ENCODE measurements around the gene ZNF778.

ZNF778 gene

GRCh38 chr16:89253548-89254287 lies 36.2 kb downstream of the ZNF778 start:
- Histone ChIP-seq H3K9me3 (ENCODE audit: insufficient read depth, low read depth, low read length) (no peaks in the 10 kb centered on the region), H3K79me2 (ENCODE audit: insufficient read depth, low read length) (no peaks in the 10 kb centered on the region), H3F3A (ENCODE audit: low read depth) (no peaks in the 10 kb centered on the region), H2AFZ (ENCODE audit: low read length) (no peak overlapping the region), H3K9me2 (replicated peaks; ENCODE audit: low read depth, low read length) (no peaks in the 10 kb centered on the region), H4K20me1 (ENCODE audit: insufficient read depth, low read length, poor library complexity, severe bottlenecking) (no peaks in the 10 kb centered on the region), H3K4me2 (ENCODE audit: low read depth, low read length, poor library complexity, severe bottlenecking) (no peak overlapping the region), H3K36me3 (ENCODE audit: insufficient read depth, low read length) (no peaks in the 10 kb centered on the region), H3K4me1 (ENCODE audit: insufficient read depth, low read length, poor library complexity, severe bottlenecking) (no peaks in the 10 kb centered on the region), H3K27me3 (ENCODE audit: insufficient read depth, low read length, poor library complexity, severe bottlenecking) (no peaks in the 10 kb centered on the region), H3K9ac (ENCODE audit: low read depth, low read length, poor library complexity, severe bottlenecking) (no peak overlapping the region), H3K4me3 (ENCODE audit: low read length, poor library complexity, severe bottlenecking) (no peak overlapping the region)
- no peak for TF ChIP-seq EZH2phosphoT487 (IDR thresholded peaks at IDR 0.05; ENCODE audit: borderline replicate concordance)
- TF ChIP-seq, protein P1, sequence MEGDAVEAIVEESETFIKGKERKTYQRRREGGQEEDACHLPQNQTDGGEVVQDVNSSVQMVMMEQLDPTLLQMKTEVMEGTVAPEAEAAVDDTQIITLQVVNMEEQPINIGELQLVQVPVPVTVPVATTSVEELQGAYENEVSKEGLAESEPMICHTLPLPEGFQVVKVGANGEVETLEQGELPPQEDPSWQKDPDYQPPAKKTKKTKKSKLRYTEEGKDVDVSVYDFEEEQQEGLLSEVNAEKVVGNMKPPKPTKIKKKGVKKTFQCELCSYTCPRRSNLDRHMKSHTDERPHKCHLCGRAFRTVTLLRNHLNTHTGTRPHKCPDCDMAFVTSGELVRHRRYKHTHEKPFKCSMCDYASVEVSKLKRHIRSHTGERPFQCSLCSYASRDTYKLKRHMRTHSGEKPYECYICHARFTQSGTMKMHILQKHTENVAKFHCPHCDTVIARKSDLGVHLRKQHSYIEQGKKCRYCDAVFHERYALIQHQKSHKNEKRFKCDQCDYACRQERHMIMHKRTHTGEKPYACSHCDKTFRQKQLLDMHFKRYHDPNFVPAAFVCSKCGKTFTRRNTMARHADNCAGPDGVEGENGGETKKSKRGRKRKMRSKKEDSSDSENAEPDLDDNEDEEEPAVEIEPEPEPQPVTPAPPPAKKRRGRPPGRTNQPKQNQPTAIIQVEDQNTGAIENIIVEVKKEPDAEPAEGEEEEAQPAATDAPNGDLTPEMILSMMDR (conservative IDR thresholded peaks at IDR 0.05; ENCODE audit: low read length) = no peak

DNA sequence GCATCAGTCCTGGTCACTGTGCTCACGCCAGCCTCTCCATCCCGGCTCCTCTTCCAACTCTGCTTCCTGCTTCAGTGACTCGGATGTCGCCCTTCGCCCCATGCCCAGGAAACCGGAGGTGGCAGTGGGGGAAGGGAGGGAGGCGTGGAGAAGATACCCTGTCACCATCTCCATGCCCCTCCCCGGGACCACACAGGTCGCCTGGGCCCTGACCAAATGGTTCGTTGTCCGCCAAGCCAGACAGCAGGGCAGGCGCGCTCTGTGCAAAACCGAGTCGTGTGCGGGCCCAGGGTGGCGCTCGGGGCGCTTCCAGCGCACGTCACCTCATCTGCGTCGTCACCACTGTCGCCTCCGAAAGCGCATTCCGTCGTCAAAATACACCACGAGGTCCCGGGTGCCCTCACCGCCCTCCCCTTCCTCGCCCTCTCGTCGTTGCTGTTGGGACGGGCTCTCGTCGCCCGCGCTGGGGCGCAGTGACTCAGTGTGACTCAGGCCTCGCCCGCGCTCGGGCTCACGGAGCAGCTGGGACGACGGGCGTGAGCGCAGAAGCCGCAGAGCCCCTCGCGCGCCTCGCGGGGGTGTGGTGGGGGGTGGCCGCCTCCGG lies 39.2 kb downstream of the ZNF778 start:
- no peak overlapping the region for H2AFZ ChIP-seq (ENCODE audit: low read length)
- no peak overlapping the region for H3K9ac ChIP-seq (ENCODE audit: low read depth, low read length, poor library complexity, severe bottlenecking)
- H3K4me3 ChIP-seq (ENCODE audit: low read length, poor library complexity, severe bottlenecking) = no peak overlapping the region
- no peaks in the 10 kb centered on the region for H3F3A ChIP-seq (ENCODE audit: low read depth)
- H3K4me1 ChIP-seq (ENCODE audit: insufficient read depth, low read length, poor library complexity, severe bottlenecking) = no peaks in the 10 kb centered on the region
- H3K36me3 ChIP-seq (ENCODE audit: insufficient read depth, low read length) = no peaks in the 10 kb centered on the region
- H4K20me1 ChIP-seq (ENCODE audit: insufficient read depth, low read length, poor library complexity, severe bottlenecking) = no peaks in the 10 kb centered on the region
- no peaks in the 10 kb centered on the region for H3K9me3 ChIP-seq (ENCODE audit: insufficient read depth, low read depth, low read length)
- TF ChIP-seq, protein P1 (conservative IDR thresholded peaks at IDR 0.05; ENCODE audit: low read length) = no peak
- no peak for TF ChIP-seq EZH2phosphoT487 (IDR thresholded peaks at IDR 0.05; ENCODE audit: borderline replicate concordance)
- H3K4me2 ChIP-seq (ENCODE audit: low read depth, low read length, poor library complexity, severe bottlenecking) = no peak overlapping the region
- no peaks in the 10 kb centered on the region for H3K27me3 ChIP-seq (ENCODE audit: insufficient read depth, low read length, poor library complexity, severe bottlenecking)
- no peaks in the 10 kb centered on the region for H3K79me2 ChIP-seq (ENCODE audit: insufficient read depth, low read length)
- no peaks in the 10 kb centered on the region for H3K9me2 ChIP-seq (replicated peaks; ENCODE audit: low read depth, low read length)

GRCh38 chr16:89257281-89257731 lies 39.8 kb downstream of the ZNF778 start:
- no peaks in the 10 kb centered on the region for H3K9me3 ChIP-seq (ENCODE audit: insufficient read depth, low read depth, low read length)
- no peaks in the 10 kb centered on the region for H3K9me2 ChIP-seq (replicated peaks; ENCODE audit: low read depth, low read length)
- no peaks in the 10 kb centered on the region for H3K4me1 ChIP-seq (ENCODE audit: insufficient read depth, low read length, poor library complexity, severe bottlenecking)
- no peaks in the 10 kb centered on the region for H3K36me3 ChIP-seq (ENCODE audit: insufficient read depth, low read length)
- TF ChIP-seq, protein P1 (conservative IDR thresholded peaks at IDR 0.05; ENCODE audit: low read length) = no peak
- no peak for TF ChIP-seq EZH2phosphoT487 (IDR thresholded peaks at IDR 0.05; ENCODE audit: borderline replicate concordance)
- H3K9ac ChIP-seq (ENCODE audit: low read depth, low read length, poor library complexity, severe bottlenecking) = no peak overlapping the region
- no peaks in the 10 kb centered on the region for H3K79me2 ChIP-seq (ENCODE audit: insufficient read depth, low read length)
- H2AFZ ChIP-seq (ENCODE audit: low read length) = no peak overlapping the region
- H3K4me3 ChIP-seq (ENCODE audit: low read length, poor library complexity, severe bottlenecking) = no peak overlapping the region
- H3K4me2 ChIP-seq (ENCODE audit: low read depth, low read length, poor library complexity, severe bottlenecking) = no peak overlapping the region
- no peaks in the 10 kb centered on the region for H3K27me3 ChIP-seq (ENCODE audit: insufficient read depth, low read length, poor library complexity, severe bottlenecking)
- H4K20me1 ChIP-seq (ENCODE audit: insufficient read depth, low read length, poor library complexity, severe bottlenecking) = no peaks in the 10 kb centered on the region
- no peaks in the 10 kb centered on the region for H3F3A ChIP-seq (ENCODE audit: low read depth)
